K562 (cell line): ENCODE measurements around the gene CSNK1D. TPM values are rescaled to one million over a fixed set of nuclear protein-coding genes. Genes with fewer than 3 reads are reported as not detected.
"Not testable (repeated sequence)": the region's sequence is repeated elsewhere in the genome, so short reads cannot be mapped to it uniquely, and the experiment has no call there.

ENCODE experiments used
- ATAC-seq: fragments of 200-7000 bp; cut with Tn5 transposase; 3 replicates; pipeline ENCODE4 v1.9.1; 2020; ENCODE audit warnings: moderate library complexity
- BruUV-seq: library from RNA; stranded (reverse); fragments of 400-500 nt; replicated peaks from 2 replicates; lab custom pipeline; 2021; lab: Mats Ljungman, UMichigan
- CTCF ChIA-PET: fragments of 300-600 bp; formaldehyde crosslinking; extraction: SDS; loops from one replicate; lab custom pipeline; 2021; ENCODE audit warnings: low intra/inter-chr PET ratio; lab: Yijun Ruan, JAX
- POLR2A ChIA-PET: fragments of 300-600, 350-650 bp; sonication (Branson Sonifier 250); formaldehyde crosslinking; extraction: SDS; loops from one replicate; lab custom pipeline; 2021; ENCODE audit warnings: antibody characterized with exemption, inconsistent platforms; lab: Yijun Ruan, JAX
- DNase-seq, 4 experiments: peaks; one replicate each; pipeline versions ENCODE4 v3.0.0 to v3.0.0-alpha.2; 2011 to 2018; ENCODE audit warnings: low spot score in 3 of 4, mixed read lengths in 3 of 4; ENCODE audit errors: extremely low read depth in 1 of 4
- FAIRE-seq: peaks from 2 replicates; lab custom pipeline; 2011; peaks lifted over from hg19 to GRCh38; lab: Jason Lieb, UNC
- H2AFZ ChIP-seq: 2 replicates; pipeline ENCODE4 v1.6.0; 2011; ENCODE audit warnings: low read depth, low read length, control low read depth, inconsistent platforms
- H3K27ac ChIP-seq: fragments of 200-600 bp; 3 replicates; pipeline ENCODE4 v1.8.0; 2011; ENCODE audit warnings: low read depth, mild to moderate bottlenecking, control low read depth, inconsistent platforms, low read length, moderate library complexity, mixed read lengths; ENCODE audit errors: extremely low read depth
- H3K27me3 ChIP-seq, 2 experiments: fragments of 300-600 bp in 1 of 2; 2 replicates in 1 of 2; 3 replicates in 1 of 2; pipeline versions ENCODE4 v1.6.0 to v1.8.0; 2011; ENCODE audit warnings: inconsistent platforms in 2 of 2, low read length in 2 of 2, mild to moderate bottlenecking in 1 of 2, mixed read lengths in 1 of 2, moderate library complexity in 1 of 2; ENCODE audit not compliant: control insufficient read depth in 2 of 2, insufficient read depth in 2 of 2
- H3K36me3 ChIP-seq: fragments of 300-600 bp; 3 replicates; pipeline ENCODE4 v1.8.0; 2011; ENCODE audit warnings: mild to moderate bottlenecking, low read length, inconsistent platforms; ENCODE audit not compliant: control insufficient read depth, insufficient read depth
- H3K4me1 ChIP-seq, 2 experiments: fragments of 200-600 bp in 1 of 2; replicated peaks in 1 of 2; 2 replicates in 1 of 2; 3 replicates in 1 of 2; pipeline versions ENCODE4 v1.5.1 to v1.8.0; 2011; ENCODE audit warnings: inconsistent platforms in 2 of 2, low read length in 2 of 2, mild to moderate bottlenecking in 1 of 2, mixed read lengths in 1 of 2, moderate library complexity in 1 of 2; ENCODE audit not compliant: control insufficient read depth in 2 of 2, insufficient read depth in 2 of 2
- H3K4me2 ChIP-seq: 2 replicates; pipeline ENCODE4 v1.6.1; 2011; ENCODE audit warnings: low read length, control low read depth, inconsistent platforms, mixed read lengths; ENCODE audit not compliant: insufficient read depth
- H3K4me3 ChIP-seq: fragments of 200-600 bp; sonication (generic), shearing (Covaris generic); 2 replicates; pipeline ENCODE4 v1.5.1; 2016; ENCODE audit warnings: control low read depth, inconsistent platforms
- H3K79me2 ChIP-seq: fragments of 200-600 bp; 3 replicates; pipeline ENCODE4 v1.8.0; 2011; ENCODE audit warnings: low read length, inconsistent platforms; ENCODE audit not compliant: control insufficient read depth, insufficient read depth
- H3K9ac ChIP-seq, 2 experiments: 2 replicates each; pipeline versions ENCODE4 v1.6.0 to v1.6.1; 2011; ENCODE audit warnings: low read depth in 2 of 2, low read length in 2 of 2, control low read depth in 1 of 2, inconsistent platforms in 1 of 2, mild to moderate bottlenecking in 1 of 2, mixed read lengths in 1 of 2; ENCODE audit not compliant: insufficient read depth in 1 of 2
- H3K9me1 ChIP-seq: one replicate; pipeline ENCODE4 v1.6.0; 2011; ENCODE audit warnings: inconsistent platforms, mild to moderate bottlenecking, low read length, moderate library complexity; ENCODE audit not compliant: control insufficient read depth, insufficient read depth
- H3K9me3 ChIP-seq: replicated peaks from 2 replicates; pipeline ENCODE4 v1.5.1; 2011; ENCODE audit warnings: low read depth, low read length, inconsistent platforms; ENCODE audit not compliant: control insufficient read depth, insufficient read depth
- H4K20me1 ChIP-seq: replicated peaks from 2 replicates; pipeline ENCODE4 v1.6.1; 2011; ENCODE audit warnings: low read length, inconsistent platforms, mixed read lengths; ENCODE audit not compliant: control insufficient read depth, insufficient read depth
- FOXK1 ChIP-seq: sonication (generic); formaldehyde crosslinking; IDR thresholded peaks from 2 replicates; pipeline ENCODE4 v1.8.0; 2022; ENCODE audit warnings: missing genetic modification reagents, mild to moderate bottlenecking, borderline replicate concordance
- NRF1 ChIP-seq, 2 experiments: fragments of 450-650 bp; IDR thresholded peaks in 1 of 2; conservative IDR thresholded peaks in 1 of 2; 2 replicates each; pipeline ENCODE4 v1.6.1; 2014; ENCODE audit warnings: mild to moderate bottlenecking in 2 of 2
- NUFIP1 ChIP-seq: fragments of 450-650 bp; IDR thresholded peaks from 2 replicates; pipeline ENCODE4 v1.6.1; 2018; ENCODE audit not compliant: partially characterized antibody
- POLR2A ChIP-seq: fragments of 450-650 bp; conservative IDR thresholded peaks from 2 replicates; pipeline ENCODE4 v1.6.1; 2016
- POLR2G ChIP-seq: fragments of 200-400 bp; formaldehyde crosslinking; IDR thresholded peaks from 2 replicates; pipeline ENCODE4 v1.6.1; 2017; ENCODE audit warnings: low read depth, mild to moderate bottlenecking, antibody characterized with exemption, low read length, moderate library complexity
- ZBTB33 ChIP-seq: sonication (generic); formaldehyde crosslinking; IDR thresholded peaks from 2 replicates; pipeline ENCODE4 v1.8.1; 2023; ENCODE audit warnings: mild to moderate bottlenecking, missing genetic modification reagents
- ZNF224 ChIP-seq: sonication (generic); formaldehyde crosslinking; IDR thresholded peaks from 2 replicates; pipeline ENCODE4 v1.8.0; 2022; ENCODE audit warnings: mild to moderate bottlenecking, missing genetic modification reagents
- ZNF431 ChIP-seq: sonication (generic); formaldehyde crosslinking; IDR thresholded peaks from 2 replicates; pipeline ENCODE4 v1.8.0; 2022; ENCODE audit warnings: mild to moderate bottlenecking, missing genetic modification reagents
- ZNF696 ChIP-seq: fragments of 250-450 bp; sonication (Bioruptor Pico); conservative IDR thresholded peaks from 2 replicates; pipeline ENCODE4 v1.4.0; 2020; ENCODE audit warnings: mild to moderate bottlenecking, moderate library complexity
- ZNF79 ChIP-seq: fragments of 250-450 bp; sonication (Bioruptor Pico); IDR thresholded peaks from 2 replicates; pipeline ENCODE4 v1.4.0; 2020; ENCODE audit warnings: low read depth, mild to moderate bottlenecking, moderate library complexity
- WGBS: fragments of 100-300 bp; shearing (Covaris generic); methylation state at CpG from one replicate; pipeline ENCODE4 v1.1.6; 2016; ENCODE audit warnings: low coverage, mixed read lengths; ENCODE audit not compliant: insufficient coverage; ENCODE audit errors: missing lambda C conversion rate; 5-methylcytosine and 5-hydroxymethylcytosine counted together
- in situ Hi-C: fragments of 300-500 bp; cut with MboI; formaldehyde crosslinking; loops from 4 replicates; pipeline ENCODE4 v1.15.0; 2018; ENCODE audit warnings: inconsistent platforms, mixed read lengths
- intact Hi-C: fragments of 100-400 bp; cut with micrococcal nuclease; formaldehyde crosslinking; loops from 2 replicates; pipeline ENCODE4 v1.14.2; 2022
- polyA plus RNA-seq, 8 experiments: library from polyadenylated mRNA; depleted of rRNA in 4 of 8; stranded (reverse) in 5 of 8; unstranded in 3 of 8; fragments of >200 nt; fragmentation: Nextera tagmentation in 2 of 8; fragmentation: Illumina TruSeq in 1 of 8; extraction: Ambion mirVana in 2 of 8; extraction: Trizol in 1 of 8; gene quantifications; 2 replicates each; pipeline versions ENCODE4 v1.2.1 to v1.2.3, GENCODE V29; 2011 to 2014; ENCODE audit warnings: inconsistent platforms in 1 of 8, missing spikeins in 1 of 8
- total RNA-seq, 7 experiments: library from RNA; depleted of rRNA in 6 of 7; stranded (reverse); fragments of >200 nt in 6 of 7; fragmentation: Illumina TruSeq in 2 of 7; extraction: Trizol in 2 of 7; gene quantifications; 2 replicates each; pipeline versions ENCODE4 v1.2.1 to v1.2.3, GENCODE V29; 2011 to 2021; ENCODE audit warnings: low replicate concordance in 1 of 7

CSNK1D gene
- total and polyA plus RNA-seq, 9 of the 15 experiments (the other 6 are each of a cell fraction or from before 2014, with no cell fraction given): 6.5 to 133 (median 41.3) TPM

- H3K9ac ChIP-seq, DNase-seq, intact Hi-C loops, ATAC-seq, H3K27ac ChIP-seq, in situ Hi-C loops, H3K27me3 ChIP-seq, H3K9me3 ChIP-seq, H4K20me1 ChIP-seq, H3K9me1 ChIP-seq, H3K4me1 ChIP-seq, H3K4me2 ChIP-seq, BruUV-seq, H3K4me3 ChIP-seq, H2AFZ ChIP-seq, FAIRE-seq, CTCF ChIA-PET: not testable (repeated sequence)
- H3K36me3 ChIP-seq: peaks cover 88% of the 10 kb centered on the region
- peaks cover 64% of the 10 kb centered on the region for H3K79me2 ChIP-seq
- WGBS: 88% methylated on average over 16 of the region's 39 CpGs
- POLR2A ChIA-PET: interaction anchor here (0.7 to 3.5 kb wide), 6 partner anchors 10 to 39 kb away, joined by 3 to 20 read pairs (median 8); no protein-coding TSS in a partner anchor
- TF ChIP-seq ZBTB33: peak; percentile 61; the same call in 1 of the 2 replicates
- TF ChIP-seq POLR2G: peak; percentile 34
Measured at GRCh38 chr17:82254096-82254495, 19.4 kb downstream of the CSNK1D start.

GRCh38 chr17:82253179-82253544, 20.3 kb downstream of the CSNK1D start:
- FAIRE-seq (no peak), DNase-seq (no peak), ATAC-seq (no peak)
- CTCF ChIA-PET: no interaction called here
- Histone ChIP-seq H3K9ac (no peak overlapping the region), H3K4me1 (peaks cover 0 to 9% of the 10 kb centered on the region in 2 experiments; a peak in 1 of 5 replicates), H3K9me1 (no peaks in the 10 kb centered on the region), H3K27me3 (no peaks in the 10 kb centered on the region), H3K27ac (no peak overlapping the region; the same call in 2 of the 3 replicates), H4K20me1 (no peaks in the 10 kb centered on the region), H2AFZ (no peak overlapping the region), H3K4me3 (no peak overlapping the region), H3K4me2 (no peak overlapping the region), H3K79me2 (peaks cover 54% of the 10 kb centered on the region), H3K36me3 (peaks cover 88% of the 10 kb centered on the region), H3K9me3 (no peaks in the 10 kb centered on the region)
- no TSS peak for BruUV-seq
- in situ Hi-C loops: no loop called here
- 99% methylated on average over 12 of the region's 12 CpGs for WGBS
- TF ChIP-seq ZNF431: no peak
- TF ChIP-seq FOXK1: no peak
- TF ChIP-seq NRF1 (conservative IDR thresholded peaks at IDR 0.05 in 1 of 2, IDR thresholded peaks at IDR 0.05 in 1 of 2): no peak
- no peak for TF ChIP-seq NUFIP1
- 0 out of 2 replicates have a peak, but pooled peaks have one; percentile 22 for TF ChIP-seq POLR2A
- no peak for TF ChIP-seq ZNF696 (CRISPR knock-in tag)
- no peak for TF ChIP-seq ZNF224 (CRISPR knock-in tag)
- no peak for TF ChIP-seq ZNF79 (CRISPR knock-in tag)
- intact Hi-C loops: no loop called here
- POLR2A ChIA-PET: interaction anchor here (1.2 to 2.3 kb wide), 3 partner anchors 11 to 17 kb away, joined by 4 to 20 read pairs (median 9); no protein-coding TSS in a partner anchor
